Neural cell (in vitro differentiated cells): Measurements from ENCODE around the gene CDH3.

Experiments
- RAD21 ChIP-seq: fragments of 450-650 bp; conservative IDR thresholded peaks from 2 replicates; pipeline ENCODE4 v1.6.1; 2014; ENCODE audit warnings: antibody characterized with exemption, mild to moderate bottlenecking, moderate library complexity
- SMC3 ChIP-seq: fragments of 450-650 bp; conservative IDR thresholded peaks from 2 replicates; pipeline ENCODE4 v1.6.1; 2014; ENCODE audit warnings: antibody characterized with exemption, mild to moderate bottlenecking, moderate library complexity; ENCODE audit not compliant: poor library complexity
- TF ChIP-seq, protein P1 (sequence below): fragments of 450-650 bp; IDR thresholded peaks from 2 replicates; pipeline ENCODE4 v1.5.1; 2014; ENCODE audit warnings: antibody characterized with exemption, mild to moderate bottlenecking, moderate library complexity; ENCODE audit not compliant: poor library complexity, severe bottlenecking

- no peak for TF ChIP-seq SMC3
- TF ChIP-seq, protein P1, sequence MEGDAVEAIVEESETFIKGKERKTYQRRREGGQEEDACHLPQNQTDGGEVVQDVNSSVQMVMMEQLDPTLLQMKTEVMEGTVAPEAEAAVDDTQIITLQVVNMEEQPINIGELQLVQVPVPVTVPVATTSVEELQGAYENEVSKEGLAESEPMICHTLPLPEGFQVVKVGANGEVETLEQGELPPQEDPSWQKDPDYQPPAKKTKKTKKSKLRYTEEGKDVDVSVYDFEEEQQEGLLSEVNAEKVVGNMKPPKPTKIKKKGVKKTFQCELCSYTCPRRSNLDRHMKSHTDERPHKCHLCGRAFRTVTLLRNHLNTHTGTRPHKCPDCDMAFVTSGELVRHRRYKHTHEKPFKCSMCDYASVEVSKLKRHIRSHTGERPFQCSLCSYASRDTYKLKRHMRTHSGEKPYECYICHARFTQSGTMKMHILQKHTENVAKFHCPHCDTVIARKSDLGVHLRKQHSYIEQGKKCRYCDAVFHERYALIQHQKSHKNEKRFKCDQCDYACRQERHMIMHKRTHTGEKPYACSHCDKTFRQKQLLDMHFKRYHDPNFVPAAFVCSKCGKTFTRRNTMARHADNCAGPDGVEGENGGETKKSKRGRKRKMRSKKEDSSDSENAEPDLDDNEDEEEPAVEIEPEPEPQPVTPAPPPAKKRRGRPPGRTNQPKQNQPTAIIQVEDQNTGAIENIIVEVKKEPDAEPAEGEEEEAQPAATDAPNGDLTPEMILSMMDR = no peak
- TF ChIP-seq RAD21 = no peak
These were observed 4.1 kb upstream of the CDH3 start for GRCh38 chr16:68640972-68641371.
